Sciatic nerve (tissue), 2 donors: Measurements from ENCODE around the gene QDPR. TPM values are rescaled to one million over a fixed set of nuclear protein-coding genes. Genes with fewer than 3 reads are reported as not detected.
A peak's percentile ranks its signal among the peaks of the same experiment; 100 is the strongest.
"Not testable (repeated sequence)": the region's sequence is repeated elsewhere in the genome, so short reads cannot be mapped to it uniquely, and the experiment has no call there.

Source experiments
- ATAC-seq: fragments of 200-7000 bp; cut with Tn5 transposase; one replicate; pipeline ENCODE4 v1.9.1; 2020; ENCODE audit warnings: mild to moderate bottlenecking, moderate library complexity
- DNase-seq: peaks from one replicate; pipeline ENCODE4 v3.0.0-alpha.2; 2020; ENCODE audit warnings: low spot score
- intact Hi-C: fragments of 100-400 bp; cut with DNase I; formaldehyde crosslinking; loops from one replicate; pipeline ENCODE4 v1.14.2; 2022
- total RNA-seq: library from RNA; stranded (reverse); fragmentation: NEBNext Ultra II Directional; extraction: Animal tissue kit (Norgen Biotek cat#: 25700); gene quantifications from one replicate; pipeline ENCODE4 v1.2.1, GENCODE V29; 2021
- donor health status: DM: no; HTN: no; CAD: no.
- donor health status: DM: no; HTN: no; CAD: no.

The QDPR gene
- 33.2 TPM for total RNA-seq

DNA sequence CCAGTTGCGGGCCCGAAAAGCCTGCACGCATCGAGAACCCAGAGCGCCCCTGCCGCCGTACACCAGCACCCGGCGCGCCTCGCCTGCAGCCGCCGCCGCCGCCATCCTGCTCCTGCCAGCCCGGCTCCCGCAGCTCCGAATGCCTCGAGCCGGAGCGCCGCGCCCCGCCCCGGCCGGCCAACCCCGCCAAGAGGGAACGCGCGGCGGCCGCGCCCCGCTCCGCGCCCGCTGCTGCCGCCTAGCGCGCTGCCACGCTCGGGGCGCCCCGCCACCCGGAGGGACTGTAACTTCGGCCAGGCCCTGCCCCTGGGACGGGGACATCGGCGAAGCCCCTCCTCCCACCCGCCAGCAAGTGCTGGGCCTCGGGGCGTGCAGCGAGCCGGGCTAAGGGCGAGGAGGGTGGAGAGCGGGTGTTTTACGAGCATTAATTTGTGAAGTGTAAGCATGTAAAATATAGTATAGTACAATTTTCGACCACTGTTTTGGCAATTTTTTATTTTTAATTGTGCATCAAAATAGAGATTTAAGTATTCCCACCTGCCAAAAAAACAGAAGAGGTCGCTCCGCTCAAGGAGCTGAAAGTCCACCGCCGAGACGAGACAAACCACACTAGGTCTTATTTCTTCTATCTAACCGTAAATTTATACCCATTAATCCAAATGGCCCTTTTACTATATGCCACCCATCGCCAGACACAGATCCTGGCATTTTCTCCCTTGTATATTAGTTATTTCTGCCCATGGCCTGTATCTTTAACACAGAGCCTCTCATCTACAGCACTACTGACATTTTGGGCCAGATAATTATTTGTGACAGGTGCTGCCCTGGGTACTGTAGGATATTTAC, at the start of gene QDPR:
Gene QDPR (minus strand): TSS at position 141 of the 846 bp plus-strand sequence. CDS start 36 bp downstream, at position 105.
- peak; percentile 85 for ATAC-seq
- peak; percentile 86 for DNase-seq

DNA sequence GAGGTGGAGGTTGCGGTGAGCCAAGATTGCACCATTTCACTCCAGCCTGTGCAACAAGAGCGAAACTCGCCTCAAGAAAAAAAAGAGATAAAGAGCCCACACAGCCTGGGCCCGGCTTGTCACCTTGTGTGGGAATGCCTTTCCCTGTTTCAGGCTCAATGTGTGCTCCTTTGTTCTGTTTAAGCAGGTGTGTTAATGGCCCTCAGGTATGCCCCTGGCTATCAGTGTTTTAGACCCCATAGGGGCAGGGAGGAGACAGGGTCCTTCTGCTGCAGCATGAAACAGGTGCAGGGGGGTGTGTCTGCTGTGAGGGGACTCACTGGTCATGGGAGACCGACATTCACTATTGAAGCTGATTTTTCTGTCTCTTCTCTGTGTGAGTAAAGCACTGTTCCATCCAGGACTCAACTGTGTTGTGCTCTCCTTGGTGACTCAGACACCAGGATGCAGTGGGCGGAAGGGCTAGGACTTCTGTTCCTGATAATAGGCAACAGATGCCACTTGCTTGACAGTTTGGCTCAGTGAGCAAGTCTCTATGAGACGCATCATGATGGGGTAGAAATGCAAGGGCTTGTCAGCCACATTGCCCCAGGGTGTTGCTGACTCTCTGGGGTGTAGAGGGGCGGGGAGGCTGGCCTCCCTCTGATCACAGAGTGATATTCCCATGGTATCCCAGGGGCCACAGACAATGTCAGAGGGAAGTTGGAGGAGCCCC, 49.5 kb upstream of the QDPR start:
- DNase-seq: no peak
- no peak for ATAC-seq
- intact Hi-C loops: no loop called here

More for the DNA sequence above, at the start of gene QDPR:
- intact Hi-C loops: no loop called here

DNA sequence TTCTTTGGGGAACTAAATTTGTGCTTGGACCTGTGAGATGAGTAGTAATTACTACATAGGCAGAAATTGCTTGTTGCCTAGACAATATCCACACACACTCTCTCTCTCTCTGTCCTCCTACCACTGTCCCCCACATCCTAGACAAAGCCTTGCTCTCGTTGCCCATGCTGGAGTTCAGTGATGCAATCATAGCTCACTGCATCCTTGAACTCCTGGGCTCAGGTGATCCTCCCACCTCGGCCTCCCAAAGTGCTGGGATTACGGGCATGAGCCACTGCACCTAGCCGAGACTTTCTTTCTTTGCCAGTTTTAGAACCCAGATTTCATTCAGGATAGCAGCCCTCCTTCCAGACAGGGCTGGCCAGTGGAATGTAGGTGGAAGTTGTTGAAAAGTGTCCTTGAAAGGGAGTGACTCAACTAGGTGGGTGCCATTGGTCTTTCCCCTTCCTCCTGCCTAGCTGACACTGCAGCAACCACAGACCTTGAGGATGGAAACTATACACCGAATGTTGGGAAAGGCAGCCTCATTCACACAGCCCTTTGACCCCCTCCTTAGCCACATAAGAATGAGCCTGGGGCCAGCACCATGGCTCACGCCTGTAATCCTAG, 48.3 kb upstream of the QDPR start:
- ATAC-seq (no peak), DNase-seq (no peak)
- intact Hi-C loops: no loop called here

DNA sequence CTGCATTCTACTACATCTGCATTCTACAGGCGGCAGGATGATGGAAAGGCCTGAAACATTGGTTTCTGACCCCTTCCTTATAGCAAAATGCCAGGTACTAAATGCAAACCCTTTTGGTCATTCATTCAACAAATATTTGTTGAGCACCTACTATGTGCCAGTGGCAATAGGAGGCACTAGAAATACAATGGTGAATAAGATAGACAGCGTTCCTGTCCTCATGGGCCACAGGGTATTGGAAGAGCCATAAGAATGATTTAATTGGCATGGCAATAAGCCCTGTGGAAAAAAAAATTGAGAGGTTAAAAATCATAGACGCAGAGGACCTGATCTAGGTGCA, 47.8 kb upstream of the QDPR start:
- DNase-seq (no peak), ATAC-seq (no peak)
- intact Hi-C loops: no loop called here

DNA sequence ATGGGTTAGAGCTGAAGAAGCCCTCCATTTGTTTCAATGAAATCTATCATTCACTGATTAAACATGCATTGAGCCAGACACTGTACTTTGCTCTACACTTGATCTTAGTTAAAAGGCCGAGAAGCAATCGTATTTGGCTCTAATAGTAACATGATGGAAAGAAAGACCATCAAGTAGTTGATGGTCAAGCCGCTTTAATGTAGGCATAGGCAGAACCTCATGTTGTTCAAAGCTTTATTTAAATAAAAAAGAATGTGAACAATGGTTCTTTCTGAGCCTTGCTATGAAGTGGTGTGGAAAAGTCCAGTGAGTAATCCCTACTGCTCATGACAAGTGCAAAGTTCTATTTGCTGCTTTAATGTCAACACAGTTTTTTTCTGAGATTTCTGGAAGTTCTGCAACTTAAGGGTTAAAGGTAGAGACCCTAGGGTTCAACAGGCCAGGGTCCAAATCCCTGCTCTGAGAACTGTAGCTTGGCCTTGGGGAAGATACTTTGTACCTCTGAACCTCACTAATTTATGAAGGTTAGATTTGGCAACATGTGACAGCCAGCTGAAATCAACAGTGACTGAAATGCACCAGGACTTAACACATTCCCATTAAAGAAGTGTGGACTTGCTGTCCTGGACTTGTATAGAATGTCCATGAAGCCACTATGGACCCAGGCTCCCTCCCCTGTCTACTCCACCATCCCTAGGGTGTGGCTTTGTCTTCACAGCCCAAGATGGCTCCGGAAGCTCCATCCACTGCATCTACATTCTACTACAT, 47.2 kb upstream of the QDPR start:
- ATAC-seq: no peak
- intact Hi-C loops: no loop called here
- DNase-seq: no peak

DNA sequence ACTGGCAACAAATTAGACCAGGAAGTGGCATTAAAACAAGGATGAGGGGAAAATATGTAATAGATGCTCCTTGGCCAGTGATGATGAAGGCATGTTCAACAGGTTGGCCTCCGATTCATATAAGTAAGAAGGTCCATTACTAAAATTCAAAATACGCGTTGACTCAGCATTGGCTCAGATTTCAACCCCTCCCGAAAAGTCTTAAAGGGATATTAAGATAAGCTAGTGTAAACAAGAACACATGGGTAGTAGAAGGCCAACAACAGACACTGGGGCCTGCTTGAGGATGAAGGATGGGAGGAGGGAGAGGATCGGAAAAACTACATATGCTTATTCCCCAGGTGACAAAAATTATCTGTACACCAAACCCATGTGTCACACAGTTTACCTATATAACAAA, 46.0 kb upstream of the QDPR start:
- intact Hi-C loops: no loop called here
- DNase-seq (no peak), ATAC-seq (no peak)

DNA sequence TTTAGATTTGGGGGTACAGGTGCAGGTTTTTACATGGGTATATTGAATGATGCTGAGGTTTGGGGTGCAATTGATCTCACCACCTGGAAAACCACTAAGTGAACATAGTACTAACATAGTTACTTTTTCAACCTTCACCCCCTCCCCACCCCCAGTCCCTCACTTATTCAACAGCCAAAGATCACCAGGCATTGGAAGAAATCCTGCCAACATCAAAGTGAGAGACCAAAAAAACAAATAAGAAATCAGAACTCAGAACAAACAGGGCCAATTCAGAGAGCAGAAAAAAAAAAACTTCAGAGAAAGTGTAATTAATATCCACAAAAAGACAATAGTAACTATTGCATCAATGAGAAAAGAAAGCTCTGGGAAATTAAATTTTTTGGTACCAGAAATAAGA, 44.6 kb upstream of the QDPR start:
- DNase-seq: no peak
- ATAC-seq: no peak
- intact Hi-C loops: no loop called here

DNA sequence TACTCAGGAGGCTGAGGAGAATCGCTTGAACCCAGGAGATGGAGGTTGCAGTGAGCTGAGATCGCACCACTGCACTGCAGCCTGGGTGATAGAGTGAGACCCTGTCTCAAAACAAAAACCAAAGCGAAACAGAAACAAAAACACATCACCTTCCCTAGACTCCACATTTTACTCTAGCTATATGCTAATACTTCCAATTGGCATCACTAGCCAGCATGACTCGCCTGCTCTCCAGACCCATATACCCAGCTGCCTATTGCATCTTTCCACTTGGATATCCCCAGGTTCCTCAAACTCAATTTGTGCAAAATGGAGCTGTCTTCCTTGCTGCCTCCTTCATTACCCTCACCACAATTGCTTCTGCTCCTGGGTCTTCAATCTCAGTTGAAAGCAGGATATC, 42.7 kb upstream of the QDPR start:
- ATAC-seq: no peak
- intact Hi-C loops: no loop called here
- DNase-seq: no peak

DNA sequence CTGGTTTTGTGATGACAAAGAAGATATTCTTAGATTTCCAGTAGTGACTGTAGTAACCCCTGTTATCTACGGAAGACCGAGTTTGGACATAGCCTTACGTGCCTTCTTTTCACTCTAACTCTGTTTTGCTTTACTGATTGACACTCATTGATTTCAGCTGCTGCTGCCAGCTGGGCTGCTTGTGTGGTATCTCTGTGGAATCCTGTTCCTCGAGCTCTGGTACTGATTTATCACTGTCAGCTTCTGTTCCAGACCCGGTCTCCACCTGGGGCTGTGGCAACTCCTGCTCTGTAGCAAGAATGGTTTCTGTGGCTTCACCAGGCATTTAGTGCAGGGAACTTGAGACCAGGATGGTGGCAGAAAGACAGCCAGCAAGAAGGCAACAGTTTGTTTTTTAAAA, 40.5 kb upstream of the QDPR start:
- no peak for DNase-seq
- intact Hi-C loops: no loop called here
- ATAC-seq: no peak

DNA sequence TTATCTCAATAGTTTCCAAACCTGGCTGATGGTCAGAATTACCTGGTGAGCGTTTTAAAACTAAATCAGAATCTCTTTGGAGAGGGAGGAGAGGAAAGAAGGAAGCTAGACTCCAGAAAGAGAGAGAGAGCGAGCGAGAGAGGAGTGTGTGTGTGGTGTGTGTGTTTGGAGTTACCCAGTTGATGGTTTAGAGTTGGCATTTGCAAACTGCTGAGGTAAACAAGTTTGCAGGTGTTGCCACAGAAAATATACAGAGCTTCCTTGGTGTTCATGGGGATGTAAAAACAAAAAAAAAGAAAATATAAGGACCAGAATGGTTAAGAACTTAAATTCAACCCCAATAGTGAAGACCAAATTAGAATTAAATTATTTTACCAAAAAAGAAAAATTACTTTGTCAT, 38.7 kb upstream of the QDPR start:
- DNase-seq: no peak

DNA sequence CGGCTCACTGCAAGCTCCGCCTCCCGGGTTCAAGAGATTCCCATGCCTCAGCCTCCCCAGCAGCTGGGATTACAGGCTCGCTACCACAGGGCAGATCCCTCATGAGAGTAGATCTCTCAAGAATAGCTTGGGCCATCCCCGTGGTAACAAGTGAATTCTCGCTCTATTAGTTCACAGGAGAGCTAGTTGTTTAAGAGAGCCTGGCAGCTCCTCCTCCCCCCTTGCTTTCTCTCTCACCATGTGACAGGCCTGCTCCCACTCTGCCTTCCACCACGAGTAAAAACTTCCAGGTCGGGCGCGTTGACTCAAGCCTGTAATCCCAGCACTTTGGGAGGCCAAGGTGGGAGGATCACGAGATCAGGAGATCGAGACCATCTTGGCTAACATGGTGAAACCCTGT, 34.8 kb upstream of the QDPR start:
- intact Hi-C loops: loop anchor here (10.0 kb wide), 1 partner anchor 88 kb away; no protein-coding TSS in a partner anchor
- DNase-seq: no peak

More for the DNA sequence above, 38.7 kb upstream of the QDPR start:
- intact Hi-C loops: no loop called here
- ATAC-seq: no peak

DNA sequence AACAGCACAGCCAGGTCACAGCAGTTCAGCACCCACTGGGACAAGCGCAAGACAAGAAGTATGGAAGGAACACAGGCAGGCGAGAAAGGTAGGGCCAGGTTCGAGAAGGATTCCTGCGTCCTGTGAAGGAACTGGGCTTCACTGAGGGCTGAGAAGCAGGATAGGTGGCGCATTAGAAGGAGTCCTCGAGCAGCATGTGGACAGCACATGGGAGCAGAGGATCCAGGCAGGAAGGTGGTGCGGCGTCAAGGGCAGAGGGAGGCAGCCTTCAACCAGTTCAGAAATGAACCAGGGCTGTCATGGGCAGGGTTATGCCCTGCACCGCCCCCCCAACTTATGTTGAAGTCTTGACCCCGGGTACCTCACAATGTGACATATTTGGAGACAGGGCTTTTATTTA, 34.3 kb upstream of the QDPR start:
- no peak for DNase-seq
- intact Hi-C loops: loop anchor here (10.0 kb wide), 1 partner anchor 89 kb away; no protein-coding TSS in a partner anchor

More for the DNA sequence above, 34.8 kb upstream of the QDPR start:
- ATAC-seq: no peak

DNA sequence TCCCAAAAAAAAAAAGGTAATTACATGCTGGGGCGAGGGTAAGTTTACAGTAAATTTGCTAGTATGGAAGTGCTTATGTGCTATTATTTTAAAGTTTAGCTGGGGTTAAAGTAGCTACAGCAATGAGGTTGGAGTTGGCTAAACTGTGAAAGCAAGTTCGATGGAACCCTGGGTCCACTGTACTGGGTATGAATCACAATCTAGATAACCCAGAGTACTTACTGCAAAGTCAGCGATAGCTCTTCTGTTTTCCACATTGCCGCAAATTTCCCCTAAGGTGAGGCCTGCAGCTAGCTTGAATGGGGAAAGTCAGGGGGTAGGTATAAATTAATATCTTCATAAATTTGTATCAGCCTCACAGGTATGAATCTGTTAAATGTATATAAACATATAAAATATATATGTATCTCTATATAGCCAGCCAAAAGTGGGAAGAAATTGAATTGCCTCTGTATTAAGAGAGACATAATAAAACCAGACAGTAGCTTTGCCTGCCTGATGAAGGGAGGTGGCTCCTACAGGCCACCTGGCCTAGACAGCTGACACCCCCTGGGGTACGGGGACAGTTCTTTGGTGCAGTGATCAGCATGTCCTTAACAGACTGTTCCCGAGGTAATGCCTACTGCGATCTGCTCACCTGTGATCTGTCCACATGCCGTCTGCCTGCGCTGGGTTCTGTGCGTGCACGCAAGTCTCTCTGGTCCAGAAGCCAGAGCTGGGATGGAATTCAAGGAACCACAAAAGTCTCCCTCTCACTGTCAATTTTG, 33.7 kb upstream of the QDPR start:
- intact Hi-C loops: loop anchor here (10.0 kb wide), 1 partner anchor 89 kb away; no protein-coding TSS in a partner anchor
- no peak for ATAC-seq
- DNase-seq: no peak

More for the DNA sequence above, 34.3 kb upstream of the QDPR start:
- no peak for ATAC-seq

DNA sequence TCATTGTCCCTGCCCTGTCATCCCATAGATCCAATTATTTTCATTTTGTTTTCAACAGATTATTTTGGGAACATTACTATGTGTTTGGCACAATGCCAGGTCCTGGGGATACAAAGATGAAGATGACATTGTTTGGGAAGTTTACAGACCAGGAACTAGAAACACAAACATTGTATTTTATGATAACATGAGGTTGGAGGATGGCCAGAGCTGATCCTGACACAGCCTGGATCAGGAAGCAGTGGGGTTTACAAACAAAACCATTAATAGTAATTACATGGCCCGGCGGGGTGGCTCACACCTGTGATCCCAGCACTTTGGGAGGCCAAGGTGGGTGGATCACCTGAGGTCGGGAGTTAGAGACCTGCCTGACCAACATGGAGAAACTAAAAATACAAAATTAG, 32.9 kb upstream of the QDPR start:
- ATAC-seq (no peak), DNase-seq (no peak)
- intact Hi-C loops: loop anchor here (10.0 kb wide), 1 partner anchor 90 kb away; no protein-coding TSS in a partner anchor

DNA sequence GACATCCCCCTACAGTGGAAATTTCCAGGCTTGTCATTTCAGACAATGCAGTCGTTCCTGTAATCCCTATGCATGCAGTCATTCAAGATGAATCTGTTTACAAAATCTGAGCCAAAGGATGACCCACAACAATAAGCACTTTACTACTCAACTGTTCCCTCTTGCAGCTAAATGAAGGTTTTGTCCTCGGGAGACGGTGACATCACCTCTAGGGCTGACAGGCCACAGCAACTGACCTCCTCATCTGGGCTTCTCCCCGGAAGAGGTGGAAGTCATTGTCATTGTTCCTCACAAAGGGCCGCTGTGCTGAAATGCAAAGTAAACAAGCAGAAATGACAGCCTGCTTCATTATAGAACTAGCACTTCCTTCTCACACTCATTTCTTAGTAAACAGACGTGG, 32.3 kb upstream of the QDPR start:
- DNase-seq (no peak), ATAC-seq (peak; percentile 53)
- intact Hi-C loops: loop anchor here (10.0 kb wide), 1 partner anchor 91 kb away; no protein-coding TSS in a partner anchor

DNA sequence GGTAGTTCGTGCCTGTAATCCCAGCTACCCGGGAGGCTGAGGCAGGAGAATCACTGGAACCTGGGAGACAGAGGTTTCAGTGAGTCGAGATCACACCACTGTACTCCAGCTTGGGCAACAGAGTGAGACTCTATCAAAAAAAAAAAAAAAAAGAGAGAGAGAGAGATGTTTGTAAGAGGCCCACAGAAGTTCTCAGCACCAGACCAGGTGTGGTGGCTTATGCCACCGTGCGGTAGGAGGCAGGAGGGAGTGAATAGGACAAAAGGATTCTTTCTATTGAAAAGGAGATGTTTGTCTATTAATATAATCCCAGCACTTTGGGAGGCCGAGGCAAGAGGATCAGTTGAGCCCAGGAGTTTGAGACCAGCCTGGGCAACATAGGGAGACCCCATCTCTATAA, 25.2 kb upstream of the QDPR start:
- ATAC-seq, intact Hi-C loops, DNase-seq: not testable (repeated sequence)

DNA sequence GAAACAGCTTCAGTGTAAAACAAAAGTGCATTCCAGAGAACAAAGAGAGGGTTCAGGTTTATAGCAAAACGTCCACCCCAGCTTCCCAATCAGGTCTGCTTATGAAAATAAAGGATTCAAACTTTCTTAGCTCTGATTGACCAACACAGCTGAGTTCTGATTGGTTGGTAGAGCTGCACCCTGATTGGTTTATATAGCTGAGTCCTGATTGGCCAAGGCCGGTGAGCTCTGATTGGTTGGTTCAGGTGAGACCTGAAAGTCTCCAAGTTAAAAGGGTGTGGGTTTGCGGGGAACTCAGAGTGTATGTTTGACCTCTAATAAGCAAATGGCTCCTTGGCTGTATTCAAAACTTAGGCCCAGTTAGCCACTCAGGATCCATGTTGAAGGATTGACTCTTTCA, 24.0 kb upstream of the QDPR start:
- no peak for DNase-seq
- intact Hi-C loops: no loop called here
- ATAC-seq: no peak

DNA sequence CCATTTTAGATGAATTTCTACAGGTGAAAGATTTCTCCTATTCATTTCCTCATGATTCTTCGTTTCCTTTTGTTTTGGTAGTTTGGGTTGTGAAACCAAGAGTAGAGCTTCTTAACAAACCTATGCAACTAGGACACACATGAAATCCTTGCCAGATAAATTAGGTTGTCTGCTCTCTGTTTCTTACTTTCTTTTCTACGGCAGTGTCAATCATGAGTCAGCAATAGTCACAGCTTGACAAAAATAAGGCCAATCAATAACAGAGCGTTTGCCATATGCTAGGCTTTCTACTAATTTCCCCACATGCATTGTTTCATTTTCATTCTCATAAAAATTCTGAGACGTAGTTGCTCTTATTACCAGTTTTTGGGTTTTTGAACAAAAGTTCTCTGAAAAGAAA, 23.4 kb upstream of the QDPR start:
- DNase-seq (no peak), ATAC-seq (no peak)
- intact Hi-C loops: no loop called here
